Stimulated activated CD4-positive, alpha-beta T cell treated with anti-CD3 and anti-CD28 coated beads, Interleukin-1b, Interleukin-23, amount 100 ng/mL, for 48 hours (primary cell): ENCODE results near the gene ANKRD33B.
"Not testable (repeated sequence)": the region's sequence is repeated elsewhere in the genome, so short reads cannot be mapped to it uniquely, and the experiment has no call there.

Experiments used
- DNase-seq: peaks from one replicate; pipeline ENCODE4 v3.0.0-alpha.2; 2020

Gene ANKRD33B

GRCh38 chr5:10563945-10564837 lies at the start of gene ANKRD33B:
Gene ANKRD33B (plus strand): TSS chr5:10564070. CDS start chr5:10564468, 398 bp downstream.
- peak; percentile 73 for DNase-seq

GRCh38 chr5:10514572-10514971 lies 49.3 kb upstream of the ANKRD33B start:
- DNase-seq: not testable (repeated sequence)

GRCh38 chr5:10515492-10515891 lies 48.4 kb upstream of the ANKRD33B start:
- no peak for DNase-seq

- DNase-seq: no peak
Observed at GRCh38 chr5:10518347-10518746, 45.5 kb upstream of the ANKRD33B start.

DNA sequence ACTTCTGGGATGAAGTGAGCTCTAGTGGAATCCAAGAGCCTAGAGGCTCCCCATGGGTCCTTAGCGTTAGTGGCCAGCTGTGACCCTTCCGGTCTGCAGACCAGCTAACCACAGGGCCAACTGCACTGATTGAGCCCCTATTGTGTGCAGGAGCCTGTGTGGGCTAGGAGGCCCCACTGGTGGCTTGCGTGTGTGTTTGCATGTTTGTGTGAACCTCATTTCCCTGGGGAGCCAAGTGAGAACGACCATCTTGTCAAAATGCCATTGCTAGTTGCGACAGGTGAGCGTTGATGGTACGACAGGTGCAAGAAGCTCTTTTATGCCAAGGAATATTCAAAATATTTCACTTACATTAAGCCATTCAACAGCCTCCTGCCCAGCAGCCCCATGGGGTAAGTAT lies 44.1 kb upstream of the ANKRD33B start:
- no peak for DNase-seq

DNA sequence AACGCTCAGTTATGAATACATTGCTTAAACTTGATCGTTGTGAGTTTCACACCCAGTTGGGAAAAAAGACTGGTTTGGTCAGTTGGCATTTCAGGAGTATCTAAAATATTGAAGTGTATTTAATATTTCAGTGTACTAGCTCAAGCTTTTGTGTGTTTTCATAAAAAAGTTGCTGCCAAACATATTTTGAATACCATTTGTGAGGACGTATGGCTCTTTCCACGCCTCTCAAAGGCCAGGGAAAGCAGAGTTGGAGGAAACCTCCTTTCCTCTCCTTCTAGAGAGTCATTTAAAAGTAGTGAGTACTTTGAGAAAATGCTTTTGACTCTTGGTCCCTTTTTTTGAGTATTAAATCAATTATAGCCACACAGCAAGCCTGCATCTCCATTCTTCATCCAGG lies 43.2 kb upstream of the ANKRD33B start:
- no peak for DNase-seq

DNA sequence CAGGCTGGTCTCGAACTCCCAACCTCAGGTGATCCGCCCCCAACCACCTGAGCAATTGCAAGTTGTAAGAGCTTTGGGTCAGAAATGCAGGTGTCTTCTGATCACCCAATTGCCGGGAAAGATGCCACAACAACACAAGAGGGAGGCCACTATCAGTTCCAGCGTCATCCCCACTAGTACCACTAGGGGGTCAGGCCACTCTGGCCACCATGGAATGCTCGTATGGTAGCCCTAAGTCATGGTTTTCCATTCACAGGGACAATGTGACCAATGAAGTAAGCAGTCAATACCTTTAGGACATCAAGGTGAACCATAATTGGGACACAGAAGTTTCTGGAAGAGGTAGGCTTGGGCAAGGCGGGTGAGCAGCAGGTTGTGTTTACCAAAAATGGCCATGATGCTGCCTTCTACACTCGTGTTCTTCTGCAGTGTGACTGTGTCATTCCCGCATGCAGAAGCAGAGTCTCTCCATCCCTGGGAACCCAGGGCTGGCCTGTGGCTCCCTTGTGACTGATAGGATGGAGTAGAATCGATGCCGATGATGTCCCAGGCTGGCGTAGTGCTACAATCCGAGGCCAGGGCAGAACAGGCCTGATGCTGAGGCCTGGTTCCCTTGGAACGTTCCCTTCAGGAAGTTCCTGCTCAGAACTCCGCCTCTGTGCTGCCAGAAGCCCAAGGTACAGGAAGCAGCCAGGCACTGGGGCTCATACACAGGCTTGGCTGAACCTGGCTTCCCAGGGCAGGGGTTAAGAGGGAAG lies 42.2 kb upstream of the ANKRD33B start:
- DNase-seq: no peak

DNA sequence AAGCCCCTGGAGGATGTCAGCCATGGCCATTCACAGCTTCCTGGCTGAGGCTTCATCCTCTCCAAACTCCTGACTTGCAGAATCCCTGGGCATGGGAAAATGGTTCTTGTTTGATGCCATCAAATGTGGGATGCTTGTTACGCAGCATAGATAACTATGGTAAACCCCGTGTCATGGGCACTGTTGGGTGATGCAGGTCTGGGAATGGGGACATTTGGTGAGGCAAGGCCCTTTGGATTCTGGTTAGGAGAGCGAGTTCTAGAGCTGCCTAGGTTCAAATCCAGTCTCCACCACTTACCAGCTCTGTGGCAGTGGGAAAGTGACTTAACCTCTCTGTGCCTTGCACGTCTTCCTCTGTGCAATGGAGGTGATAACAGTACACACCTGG lies 41.7 kb upstream of the ANKRD33B start:
- DNase-seq: no peak

DNA sequence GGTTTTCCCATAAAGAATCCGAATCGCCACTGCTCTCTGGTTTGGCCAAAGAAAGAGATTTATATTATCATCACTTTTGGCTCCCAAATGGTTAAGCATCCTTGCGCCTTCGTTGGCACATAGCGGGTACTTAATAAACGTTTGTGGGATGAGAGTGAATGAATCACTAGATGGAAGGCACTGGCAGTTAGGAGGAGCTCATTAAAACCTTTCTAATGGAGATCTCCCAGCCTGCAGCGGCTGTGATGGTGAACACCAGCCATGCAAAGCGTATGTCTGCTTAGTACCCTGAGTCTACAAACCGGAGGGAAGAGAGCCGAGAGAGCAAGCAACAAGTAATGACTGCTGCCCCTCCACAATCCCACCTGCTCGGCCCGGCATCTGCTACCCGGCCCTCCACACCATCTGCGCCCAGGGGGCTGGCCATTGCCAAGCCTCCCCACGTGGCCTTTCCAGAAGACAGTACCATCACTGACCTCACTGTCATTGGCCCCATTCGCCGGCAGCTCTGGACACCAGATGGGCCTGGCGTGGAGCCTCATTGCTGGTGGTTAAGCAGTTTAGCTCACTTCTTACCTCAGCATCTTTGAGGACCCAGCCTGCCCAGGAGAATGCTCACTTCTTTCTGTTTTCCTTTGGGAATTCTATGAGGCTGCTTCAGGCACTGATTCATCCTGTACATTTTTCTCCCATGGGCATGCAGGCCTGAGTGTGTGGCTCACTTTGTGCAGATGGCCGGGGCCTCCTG lies 39.3 kb upstream of the ANKRD33B start:
- DNase-seq: no peak

GRCh38 chr5:10525124-10525495 lies 38.8 kb upstream of the ANKRD33B start:
- DNase-seq: no peak

DNA sequence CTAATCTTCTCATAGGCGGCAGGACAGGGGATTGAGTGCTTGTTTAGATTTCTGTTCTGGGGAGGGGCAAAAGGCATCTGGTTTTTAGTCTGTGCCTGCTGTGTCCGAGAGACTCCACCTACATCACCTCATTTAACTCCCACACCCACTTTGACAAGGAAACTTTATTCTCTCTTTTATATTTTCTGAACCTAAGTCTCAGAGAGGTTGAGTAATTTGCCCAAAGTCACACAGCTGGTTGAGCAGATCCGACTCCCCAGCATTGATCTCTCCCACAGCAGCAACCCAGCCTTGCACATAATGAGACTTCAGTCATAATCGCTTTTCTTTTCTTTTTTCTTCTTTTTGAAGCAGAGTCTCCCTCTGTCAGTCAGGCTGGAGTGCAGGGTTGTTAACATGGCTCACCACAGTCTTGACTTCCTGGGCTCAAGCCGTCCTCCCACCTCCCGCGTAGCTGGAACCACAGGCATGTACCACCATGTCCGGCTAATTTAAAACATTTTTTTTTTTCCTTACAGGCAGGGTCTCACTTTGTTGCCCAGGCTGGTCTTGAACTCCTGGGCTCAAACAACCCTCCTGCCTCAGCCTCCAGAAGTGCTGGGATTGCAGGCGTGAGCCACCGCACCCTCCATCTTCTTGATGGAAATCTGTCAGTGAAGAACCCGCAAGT lies 36.5 kb upstream of the ANKRD33B start:
- no peak for DNase-seq

- DNase-seq: no peak
Observed at GRCh38 chr5:10528056-10528816, 35.6 kb upstream of the ANKRD33B start.

DNA sequence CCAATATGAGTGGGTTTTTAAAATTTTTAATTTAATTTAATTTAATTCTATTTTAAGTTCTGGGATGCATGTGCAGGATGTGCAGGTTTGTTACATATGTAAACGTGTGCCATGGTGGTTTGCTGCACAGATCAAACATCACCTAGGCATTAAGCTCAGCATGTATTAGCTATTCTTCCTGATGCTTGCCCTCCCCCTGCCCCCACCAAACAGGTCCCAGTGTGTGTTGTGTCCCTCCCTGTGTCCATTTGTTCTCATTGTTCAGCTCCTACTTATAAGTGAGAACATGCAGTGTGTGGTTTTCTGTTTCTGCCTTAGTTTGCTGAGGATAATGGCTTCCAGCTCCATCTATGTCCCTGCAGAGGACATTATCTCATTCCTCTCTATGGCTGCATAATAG lies 35.0 kb upstream of the ANKRD33B start:
- no peak for DNase-seq

- no peak for DNase-seq
Observed at GRCh38 chr5:10530601-10531320, 33.1 kb upstream of the ANKRD33B start.

DNA sequence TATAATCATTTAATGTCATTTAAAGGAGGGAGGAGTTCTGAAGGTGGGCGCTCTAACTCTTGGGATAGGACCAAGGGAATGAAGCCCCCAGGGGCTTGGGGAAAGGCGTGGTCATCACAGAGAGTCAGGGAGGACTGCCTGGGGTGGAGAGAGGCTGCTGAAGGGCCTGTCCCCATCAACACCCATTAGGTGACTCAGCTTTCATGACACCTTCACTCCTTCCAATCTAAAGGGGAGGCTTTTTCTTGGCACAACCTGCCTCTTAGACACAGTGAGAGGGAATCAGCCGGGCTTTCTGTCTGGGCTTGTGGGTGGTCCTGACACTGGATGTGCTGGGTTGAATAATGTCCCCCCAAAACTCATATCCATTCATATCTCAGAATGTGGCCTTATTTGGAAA lies 31.4 kb upstream of the ANKRD33B start:
- no peak for DNase-seq

DNA sequence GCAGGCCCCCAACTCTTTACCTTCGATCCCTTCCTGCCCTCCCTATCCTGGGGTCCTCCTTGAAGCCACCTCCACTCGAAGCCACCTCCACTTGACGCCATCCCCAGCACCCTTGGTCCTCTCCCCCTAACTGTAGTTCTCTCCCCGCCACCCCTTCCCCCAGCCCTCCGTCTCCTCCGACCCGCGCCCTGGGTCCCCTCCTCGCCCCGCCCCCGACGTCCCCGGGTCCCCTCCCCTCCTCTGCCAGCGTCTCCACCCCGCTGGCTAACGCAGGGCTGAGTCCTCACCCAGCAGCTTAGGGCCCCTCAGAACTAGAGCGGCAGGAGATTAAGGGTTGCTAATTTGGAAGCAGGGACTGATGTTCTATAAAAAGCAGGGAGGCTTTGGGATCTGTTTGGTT lies 30.6 kb upstream of the ANKRD33B start:
- DNase-seq: no peak

GRCh38 chr5:10534561-10535530 lies 29.0 kb upstream of the ANKRD33B start:
- DNase-seq: no peak

- no peak for DNase-seq
Observed at GRCh38 chr5:10536511-10536910, 27.4 kb upstream of the ANKRD33B start.

GRCh38 chr5:10536931-10537579 lies 26.8 kb upstream of the ANKRD33B start:
- DNase-seq: no peak

GRCh38 chr5:10537624-10538023 lies 26.2 kb upstream of the ANKRD33B start:
- no peak for DNase-seq
